Progenitor cell of endocrine pancreas (in vitro differentiated cells): ENCODE data around the gene ITIH6. TPM values are rescaled to one million over a fixed set of nuclear protein-coding genes. Genes with fewer than 3 reads are reported as not detected.

Experiments
- DNase-seq: peaks from one replicate; pipeline ENCODE4 v3.0.0; 2021; ENCODE audit warnings: low spot score; ENCODE audit not compliant: unreplicated experiment
- H3K27ac Mint-ChIP-seq: 2 replicates; pipeline ENCODE4 v1.8.0; 2021; ENCODE audit warnings: mild to moderate bottlenecking, moderate library complexity, mixed read lengths
- H3K27me3 Mint-ChIP-seq: 2 replicates; pipeline ENCODE4 v1.8.0; 2021; ENCODE audit warnings: mixed read lengths
- H3K36me3 Mint-ChIP-seq: 2 replicates; pipeline ENCODE4 v1.8.0; 2022; ENCODE audit warnings: mixed read lengths; ENCODE audit not compliant: insufficient read depth
- H3K4me1 Mint-ChIP-seq: 2 replicates; pipeline ENCODE4 v1.8.0; 2021; ENCODE audit warnings: low read depth, mixed read lengths
- H3K4me3 Mint-ChIP-seq: 2 replicates; pipeline ENCODE4 v1.8.0; 2021; ENCODE audit warnings: low read depth, mild to moderate bottlenecking, moderate library complexity, mixed read lengths
- H3K9me3 Mint-ChIP-seq: 2 replicates; pipeline ENCODE4 v1.8.0; 2021; ENCODE audit warnings: low read depth, mixed read lengths
- total RNA-seq: library from RNA; stranded (reverse); gene quantifications from 2 replicates; pipeline ENCODE4 v1.2.1, GENCODE V29; 2021
- TF ChIP-seq, protein P1 (sequence below): fragments of 200-600 bp; sonication (generic); IDR thresholded peaks from one replicate; pipeline ENCODE4 v1.5.0; 2021; ENCODE audit warnings: antibody characterized with exemption, mild to moderate bottlenecking; ENCODE audit not compliant: unreplicated experiment

Gene ITIH6
- total RNA-seq, 1 donor from 2014 or later, result not detected

DNA sequence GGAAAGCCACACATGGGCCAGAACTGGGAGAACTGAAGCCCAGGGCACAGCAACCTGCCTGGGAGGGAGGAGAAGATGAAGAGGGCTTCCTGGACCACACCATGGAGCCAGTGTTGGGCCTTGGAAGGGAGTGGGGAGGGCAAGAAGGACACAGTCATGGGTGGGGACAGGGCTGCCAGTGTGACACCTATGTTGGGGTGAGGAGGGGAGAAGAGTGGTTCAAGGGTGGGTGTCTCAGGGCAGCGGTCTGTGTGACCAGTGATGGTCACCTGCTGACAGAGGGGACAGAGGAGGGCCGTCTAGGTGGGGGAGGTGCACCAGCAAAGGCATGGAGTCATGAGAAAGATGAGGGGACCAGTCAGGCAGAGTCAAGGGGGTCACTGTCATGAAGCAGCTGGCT, 23.3 kb upstream of the ITIH6 start:
- Mint-ChIP-seq H3K36me3 (peaks cover 3% of the 10 kb centered on the region), H3K9me3 (peaks cover 10% of the 10 kb centered on the region), H3K27ac (no peak overlapping the region), H3K27me3 (no peaks in the 10 kb centered on the region), H3K4me1 (peaks cover 2% of the 10 kb centered on the region), H3K4me3 (no peak overlapping the region)
- DNase-seq, result no peak
- TF ChIP-seq, protein P1, sequence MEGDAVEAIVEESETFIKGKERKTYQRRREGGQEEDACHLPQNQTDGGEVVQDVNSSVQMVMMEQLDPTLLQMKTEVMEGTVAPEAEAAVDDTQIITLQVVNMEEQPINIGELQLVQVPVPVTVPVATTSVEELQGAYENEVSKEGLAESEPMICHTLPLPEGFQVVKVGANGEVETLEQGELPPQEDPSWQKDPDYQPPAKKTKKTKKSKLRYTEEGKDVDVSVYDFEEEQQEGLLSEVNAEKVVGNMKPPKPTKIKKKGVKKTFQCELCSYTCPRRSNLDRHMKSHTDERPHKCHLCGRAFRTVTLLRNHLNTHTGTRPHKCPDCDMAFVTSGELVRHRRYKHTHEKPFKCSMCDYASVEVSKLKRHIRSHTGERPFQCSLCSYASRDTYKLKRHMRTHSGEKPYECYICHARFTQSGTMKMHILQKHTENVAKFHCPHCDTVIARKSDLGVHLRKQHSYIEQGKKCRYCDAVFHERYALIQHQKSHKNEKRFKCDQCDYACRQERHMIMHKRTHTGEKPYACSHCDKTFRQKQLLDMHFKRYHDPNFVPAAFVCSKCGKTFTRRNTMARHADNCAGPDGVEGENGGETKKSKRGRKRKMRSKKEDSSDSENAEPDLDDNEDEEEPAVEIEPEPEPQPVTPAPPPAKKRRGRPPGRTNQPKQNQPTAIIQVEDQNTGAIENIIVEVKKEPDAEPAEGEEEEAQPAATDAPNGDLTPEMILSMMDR, result no peak

DNA sequence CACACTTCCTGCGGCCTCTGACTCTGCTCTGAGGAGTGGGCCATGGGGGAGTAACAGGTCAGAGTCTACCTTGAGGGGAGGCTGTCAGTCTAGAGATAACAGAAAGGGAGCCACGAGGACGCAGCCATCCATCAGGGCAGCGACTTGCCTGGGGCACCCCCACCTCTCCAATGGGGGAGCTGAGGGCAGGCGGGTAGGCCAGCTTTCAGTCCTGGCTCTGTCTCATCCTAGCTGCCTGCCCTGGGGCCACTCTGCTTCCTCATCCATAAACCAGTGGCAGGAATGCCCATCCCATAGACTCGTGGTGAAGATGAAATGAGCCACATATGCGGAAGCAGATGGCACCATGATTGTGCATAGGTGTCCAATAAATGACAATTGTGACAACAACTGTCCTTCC, 22.7 kb upstream of the ITIH6 start:
- Mint-ChIP-seq H3K4me3 (no peak overlapping the region), H3K27ac (no peak overlapping the region), H3K36me3 (peaks cover 9% of the 10 kb centered on the region), H3K4me1 (peaks cover 2% of the 10 kb centered on the region), H3K9me3 (peaks cover 11% of the 10 kb centered on the region), H3K27me3 (no peaks in the 10 kb centered on the region)
- TF ChIP-seq, protein P1, result no peak
- no peak for DNase-seq

DNA sequence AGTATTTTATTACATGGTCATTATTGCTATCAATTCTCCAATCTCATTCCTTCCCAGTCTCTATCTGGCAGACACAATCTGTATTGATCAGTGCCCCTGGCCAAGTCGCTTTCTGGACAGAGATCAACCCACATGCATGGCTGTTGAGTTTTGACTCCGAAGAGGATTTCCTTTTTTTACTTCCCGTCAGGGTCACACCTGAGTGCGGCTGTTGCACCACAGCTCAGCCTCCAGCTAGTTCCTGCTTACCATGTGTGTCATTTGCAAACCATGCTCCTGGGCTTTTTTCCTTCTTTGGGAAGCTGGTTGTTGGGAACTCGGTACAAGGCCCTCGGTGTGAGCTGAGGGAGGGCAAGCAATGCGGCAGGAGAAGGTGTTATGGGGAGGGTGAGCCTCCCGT, 21.1 kb upstream of the ITIH6 start:
- Mint-ChIP-seq H3K27me3 (no peaks in the 10 kb centered on the region), H3K4me3 (no peak overlapping the region), H3K27ac (no peak overlapping the region), H3K9me3 (peaks cover 7% of the 10 kb centered on the region), H3K36me3 (peaks cover 12% of the 10 kb centered on the region), H3K4me1 (peaks cover 2% of the 10 kb centered on the region)
- TF ChIP-seq, protein P1, result no peak
- no peak for DNase-seq

DNA sequence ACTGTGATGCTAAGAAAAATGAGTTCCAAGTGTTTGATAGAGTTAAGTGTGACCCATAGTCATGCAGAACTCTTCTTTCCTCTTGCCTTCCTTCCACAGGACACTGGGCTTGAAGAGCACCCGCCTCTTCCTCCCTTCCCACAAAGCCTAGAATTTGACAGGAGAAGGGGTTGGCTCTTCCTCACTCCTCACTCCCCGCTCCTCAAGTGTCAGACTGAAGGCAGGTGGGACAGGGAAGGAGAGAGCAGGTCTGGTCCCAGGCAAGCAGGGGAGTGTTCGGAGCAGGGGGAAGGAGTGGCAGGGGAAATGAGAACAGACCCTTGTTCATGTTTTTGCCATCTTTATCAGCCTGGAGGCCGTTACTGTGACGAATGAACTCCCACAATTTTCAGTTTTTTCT, 20.2 kb upstream of the ITIH6 start:
- Mint-ChIP-seq H3K4me1 (peaks cover 2% of the 10 kb centered on the region), H3K4me3 (no peak overlapping the region), H3K27ac (no peak overlapping the region), H3K27me3 (no peaks in the 10 kb centered on the region), H3K36me3 (peaks cover 15% of the 10 kb centered on the region), H3K9me3 (peaks cover 7% of the 10 kb centered on the region)
- TF ChIP-seq, protein P1, result no peak
- DNase-seq, result no peak

DNA sequence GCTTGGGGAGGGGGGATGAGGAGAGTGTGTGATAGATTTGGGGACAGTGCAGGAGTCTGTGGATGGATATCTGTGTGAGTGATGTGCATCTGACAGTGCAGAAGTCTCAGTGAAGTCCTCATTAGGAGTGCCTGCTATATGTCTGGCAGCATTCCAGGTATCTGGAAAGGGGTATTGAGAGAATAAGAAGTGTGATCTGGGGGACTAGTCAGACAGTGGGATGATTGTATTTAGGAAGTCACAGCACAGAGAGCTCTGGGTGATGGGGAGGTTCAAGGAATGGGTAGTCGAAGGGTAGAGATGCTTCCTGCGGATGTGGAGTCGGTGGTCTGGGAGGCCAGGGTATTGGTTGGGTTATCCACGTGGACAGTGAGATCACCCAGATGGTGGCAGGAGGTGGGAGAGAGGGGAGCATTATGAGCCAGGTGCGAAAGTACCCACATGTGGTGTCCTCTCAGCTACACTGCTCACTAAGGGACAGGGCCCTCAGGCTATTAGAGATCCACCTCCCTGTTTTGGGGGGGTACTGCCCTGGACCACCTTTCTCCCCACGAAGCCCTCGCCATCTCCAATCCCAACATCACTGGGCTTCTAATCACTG, 19.3 kb upstream of the ITIH6 start:
- peaks cover 15% of the 10 kb centered on the region for H3K36me3 Mint-ChIP-seq
- H3K27ac Mint-ChIP-seq, result no peak overlapping the region
- no peak for DNase-seq
- H3K27me3 Mint-ChIP-seq, result no peaks in the 10 kb centered on the region
- H3K4me1 Mint-ChIP-seq, result peaks cover 2% of the 10 kb centered on the region
- peaks cover 7% of the 10 kb centered on the region for H3K9me3 Mint-ChIP-seq
- H3K4me3 Mint-ChIP-seq, result no peak overlapping the region
- TF ChIP-seq, protein P1, result no peak
